ENCODE results near the gene METTL9.

METTL9 gene

DNA sequence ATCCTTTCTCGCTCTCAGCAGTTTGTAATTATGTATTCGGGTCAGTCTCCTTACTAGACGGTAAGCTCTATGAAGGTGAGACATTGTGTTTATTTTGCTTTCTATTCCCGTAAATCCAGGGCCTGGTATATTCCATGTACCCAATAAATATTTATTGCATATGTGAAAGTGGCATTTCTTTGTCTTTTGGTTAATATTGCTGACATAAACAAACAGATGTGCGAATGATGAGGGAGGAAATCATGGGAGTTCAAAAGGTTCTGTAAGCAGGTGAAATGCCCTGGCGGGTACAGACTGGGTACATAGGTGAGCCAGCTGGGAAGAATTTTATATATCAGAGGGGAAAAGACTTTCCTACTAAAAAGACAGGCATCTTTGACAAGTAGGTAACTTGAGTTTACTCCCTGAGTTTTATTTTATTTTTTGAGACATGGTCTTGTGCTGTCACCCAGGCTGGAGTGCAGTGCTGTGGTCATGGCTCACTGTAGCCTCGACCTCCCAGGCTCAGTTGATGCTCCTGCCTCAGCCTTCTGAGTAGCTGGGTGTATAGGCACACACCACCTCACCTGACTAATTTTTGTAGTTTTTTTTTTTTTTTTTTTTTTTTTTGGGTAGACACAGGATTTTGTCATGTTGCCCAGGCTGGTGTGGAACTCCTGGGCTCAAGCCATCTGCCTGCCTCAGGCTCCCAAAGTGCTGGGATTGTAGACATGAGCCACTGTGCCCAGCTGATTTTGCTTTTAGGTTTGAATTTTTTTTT is 5.7 kb upstream of the METTL9 start:
- ChIA-PET POLR2A (no interaction called here), CTCF (interaction anchor here (1.1 to 7.9 kb wide), 4 partner anchors 9 to 64 kb away, joined by 4 to 63 read pairs (median 12); no protein-coding TSS in a partner anchor)
- no peak overlapping the region for H3K4me3 ChIP-seq (ENCODE audit: low read depth, low read length)
- no peak for DNase-seq (ENCODE audit: low read depth, low spot score)
- TF ChIP-seq, protein P1, sequence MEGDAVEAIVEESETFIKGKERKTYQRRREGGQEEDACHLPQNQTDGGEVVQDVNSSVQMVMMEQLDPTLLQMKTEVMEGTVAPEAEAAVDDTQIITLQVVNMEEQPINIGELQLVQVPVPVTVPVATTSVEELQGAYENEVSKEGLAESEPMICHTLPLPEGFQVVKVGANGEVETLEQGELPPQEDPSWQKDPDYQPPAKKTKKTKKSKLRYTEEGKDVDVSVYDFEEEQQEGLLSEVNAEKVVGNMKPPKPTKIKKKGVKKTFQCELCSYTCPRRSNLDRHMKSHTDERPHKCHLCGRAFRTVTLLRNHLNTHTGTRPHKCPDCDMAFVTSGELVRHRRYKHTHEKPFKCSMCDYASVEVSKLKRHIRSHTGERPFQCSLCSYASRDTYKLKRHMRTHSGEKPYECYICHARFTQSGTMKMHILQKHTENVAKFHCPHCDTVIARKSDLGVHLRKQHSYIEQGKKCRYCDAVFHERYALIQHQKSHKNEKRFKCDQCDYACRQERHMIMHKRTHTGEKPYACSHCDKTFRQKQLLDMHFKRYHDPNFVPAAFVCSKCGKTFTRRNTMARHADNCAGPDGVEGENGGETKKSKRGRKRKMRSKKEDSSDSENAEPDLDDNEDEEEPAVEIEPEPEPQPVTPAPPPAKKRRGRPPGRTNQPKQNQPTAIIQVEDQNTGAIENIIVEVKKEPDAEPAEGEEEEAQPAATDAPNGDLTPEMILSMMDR (IDR thresholded peaks at IDR 0.05; ENCODE audit: insufficient read depth, low read length, missing control alignments) = no peak

DNA sequence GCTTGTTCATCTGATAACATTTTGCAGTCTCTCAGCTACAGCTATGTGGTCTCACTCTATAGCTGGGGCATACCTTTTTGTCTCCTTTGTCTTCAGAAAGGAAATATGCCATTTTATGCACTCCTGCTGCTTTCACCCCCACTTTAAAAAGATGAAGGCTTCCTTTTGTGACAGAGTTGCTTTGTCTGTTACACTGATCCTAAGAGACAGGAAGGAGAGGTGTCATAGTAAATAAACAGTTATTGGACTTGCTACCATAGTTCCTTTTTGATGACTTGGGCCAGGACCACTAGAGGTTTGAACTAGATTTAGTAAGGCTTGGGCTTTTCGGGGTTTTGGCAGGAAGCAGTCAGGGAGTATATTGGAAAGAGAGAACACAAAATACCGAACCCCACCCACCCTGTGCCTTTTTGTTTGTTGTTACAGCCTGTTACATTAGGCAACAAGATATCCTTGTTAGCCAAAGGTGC is 1.8 kb upstream of the METTL9 start:
- ChIA-PET POLR2A (no interaction called here), CTCF (interaction anchor here (1.2 to 3.6 kb wide), 3 partner anchors 14 to 60 kb away, joined by 3 to 9 read pairs (median 4); no protein-coding TSS in a partner anchor)
- no peak for DNase-seq (ENCODE audit: low read depth, low spot score)
- H3K4me3 ChIP-seq (ENCODE audit: low read depth, low read length) = no peak overlapping the region
- TF ChIP-seq, protein P1 (IDR thresholded peaks at IDR 0.05; ENCODE audit: insufficient read depth, low read length, missing control alignments) = no peak

DNA sequence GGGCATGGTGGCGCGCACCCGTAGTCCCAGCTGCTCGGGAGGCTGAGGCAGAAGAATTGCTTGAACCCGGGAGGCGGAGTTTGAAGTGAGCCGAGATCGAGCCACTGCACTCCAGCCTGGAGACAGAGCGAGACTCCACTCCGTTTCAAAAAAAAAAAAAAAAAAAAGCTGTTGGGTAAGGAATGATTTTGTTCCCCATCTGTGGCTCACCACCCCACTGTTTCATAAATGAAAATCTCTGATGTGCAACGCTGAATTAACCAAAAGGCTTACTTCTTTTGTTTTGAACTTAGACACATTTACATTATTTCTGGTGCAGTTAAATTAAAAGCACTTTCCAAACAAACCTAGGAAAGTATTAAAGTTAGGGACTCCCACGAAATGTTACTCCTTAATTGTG is 1.2 kb upstream of the METTL9 start:
- DNase-seq (ENCODE audit: low read depth, low spot score) = no peak
- TF ChIP-seq, protein P1 (IDR thresholded peaks at IDR 0.05; ENCODE audit: insufficient read depth, low read length, missing control alignments) = no peak
- H3K4me3 ChIP-seq (ENCODE audit: low read depth, low read length) = no peak overlapping the region
- POLR2A ChIA-PET = no interaction called here
- CTCF ChIA-PET = interaction anchor here (1.2 to 3.6 kb wide), 3 partner anchors 15 to 59 kb away, joined by 3 to 9 read pairs (median 4); no protein-coding TSS in a partner anchor

DNA sequence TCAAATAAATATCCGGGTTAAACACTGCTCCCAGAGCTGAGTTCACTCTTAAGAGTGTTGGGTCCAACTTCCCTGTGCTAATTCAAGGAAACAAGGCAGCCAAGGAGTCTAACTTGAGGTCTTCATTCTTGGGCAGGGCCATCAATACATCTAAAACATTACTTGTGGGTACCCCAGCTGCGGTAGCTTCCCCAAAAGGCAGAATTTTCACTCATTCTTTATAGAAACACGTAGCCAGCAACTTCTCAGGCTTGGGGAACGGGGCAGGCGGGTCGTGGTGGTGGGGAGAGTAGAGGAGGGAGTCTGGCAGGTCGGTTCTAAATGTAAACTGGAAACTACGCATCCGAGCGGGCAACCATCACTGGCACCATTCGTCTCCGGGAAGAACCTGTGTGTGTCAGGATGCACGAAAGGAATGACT is 666 bp upstream of the METTL9 start:
- no peak for DNase-seq (ENCODE audit: low read depth, low spot score)
- POLR2A ChIA-PET = no interaction called here
- CTCF ChIA-PET = interaction anchor here (1.2 to 3.6 kb wide), 3 partner anchors 16 to 59 kb away, joined by 3 to 9 read pairs (median 4); no protein-coding TSS in a partner anchor
- TF ChIP-seq, protein P1 (IDR thresholded peaks at IDR 0.05; ENCODE audit: insufficient read depth, low read length, missing control alignments) = no peak
- H3K4me3 ChIP-seq (ENCODE audit: low read depth, low read length) = peak overlapping the region; percentile 92

DNA sequence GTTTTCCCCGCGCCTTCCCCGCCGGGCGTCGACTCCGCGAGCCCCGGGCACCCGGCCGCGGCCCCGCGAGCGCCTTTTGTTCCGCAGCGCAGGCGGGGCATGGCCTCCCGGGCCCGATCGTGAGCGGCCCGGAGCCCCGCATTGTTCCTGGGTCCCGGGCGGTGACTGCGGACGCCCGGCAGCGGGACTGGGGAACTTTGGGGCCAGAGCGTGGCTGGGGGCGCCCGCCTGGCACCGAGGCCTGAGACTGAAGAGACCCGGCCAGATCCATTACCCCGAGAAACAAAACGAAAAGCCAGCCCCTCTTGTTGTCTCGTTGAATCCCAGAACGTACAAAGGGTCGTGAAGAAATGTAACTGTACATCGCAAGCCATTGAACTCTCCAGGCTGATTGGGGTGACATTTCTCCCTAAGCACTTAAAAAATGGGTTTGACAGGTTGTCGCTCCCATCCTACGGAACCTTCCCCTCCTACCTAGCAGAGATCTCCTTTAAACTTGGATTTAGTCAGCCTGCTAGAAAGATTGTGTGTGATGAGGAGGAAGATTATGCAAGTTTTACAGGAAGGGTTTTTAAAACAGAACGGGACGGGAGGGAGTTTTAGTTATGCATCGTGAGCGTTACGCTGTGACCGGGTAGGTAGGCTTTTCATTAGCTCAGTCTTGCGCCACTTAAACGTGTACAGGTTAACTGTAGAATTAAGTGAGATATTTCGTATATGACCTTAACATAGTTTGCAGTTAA is 825 bp downstream of the METTL9 start:
- TF ChIP-seq, protein P1 (IDR thresholded peaks at IDR 0.05; ENCODE audit: insufficient read depth, low read length, missing control alignments) = no peak
- CTCF ChIA-PET = interaction anchor here (1.4 to 1.8 kb wide), 3 partner anchors 10 to 16 kb away, joined by 3 to 4 read pairs (median 4); no protein-coding TSS in a partner anchor
- peak overlapping the region; percentile 92 for H3K4me3 ChIP-seq (ENCODE audit: low read depth, low read length)
- no peak for DNase-seq (ENCODE audit: low read depth, low spot score)
- POLR2A ChIA-PET = no interaction called here

DNA sequence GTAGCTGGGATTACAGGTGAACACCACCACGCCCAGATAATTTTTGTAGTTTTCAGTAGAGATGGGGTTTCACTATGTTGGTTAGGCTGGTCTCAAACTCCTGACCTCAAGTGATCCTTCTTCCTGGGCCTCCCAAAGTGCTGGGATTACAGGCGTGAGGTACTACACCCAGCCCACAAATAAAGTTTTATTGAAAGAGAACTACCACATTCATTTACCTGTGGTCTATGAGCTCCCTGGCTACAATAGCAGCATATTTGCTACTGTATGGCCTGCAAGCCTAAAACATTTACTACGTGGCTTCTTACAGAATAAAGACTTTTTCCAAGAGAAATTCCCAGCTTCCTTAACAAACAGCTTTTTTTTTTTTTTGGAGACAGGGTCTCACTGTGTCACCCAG is 3.4 kb downstream of the METTL9 start:
- DNase-seq (ENCODE audit: low read depth, low spot score) = no peak
- CTCF ChIA-PET = interaction anchor here (4.2 kb wide), 1 partner anchor 38 kb away, joined by 30 read pairs; no protein-coding TSS in a partner anchor
- TF ChIP-seq, protein P1 (IDR thresholded peaks at IDR 0.05; ENCODE audit: insufficient read depth, low read length, missing control alignments) = no peak
- POLR2A ChIA-PET = interaction anchor here (0.7 kb wide), 1 partner anchor 59 kb away, joined by 5 read pairs; no protein-coding TSS in a partner anchor
- no peak overlapping the region for H3K4me3 ChIP-seq (ENCODE audit: low read depth, low read length)

Data from AG04449 (cell line).